IMR-90 (cell line): Measurements from ENCODE around the gene DAZL. TPM values are rescaled to one million over a fixed set of nuclear protein-coding genes. Genes with fewer than 3 reads are reported as not detected.

ENCODE experiments used
- ATAC-seq: fragments of 200-7000 bp; cut with Tn5 transposase; 2 replicates; pipeline ENCODE4 v1.9.1; 2020; ENCODE audit warnings: low read depth, mild to moderate bottlenecking, moderate library complexity
- Bru-seq: library from RNA; stranded (reverse); fragments of 400-500 nt; gene quantifications from one replicate; lab custom pipeline; 2021; lab: Mats Ljungman, UMichigan
- BruChase-seq, 2 experiments: library from RNA; stranded (reverse); fragments of 400-500 nt; gene quantifications; one replicate each; lab custom pipeline; 2021; lab: Mats Ljungman, UMichigan
- BruUV-seq: library from RNA; stranded (reverse); fragments of 400-500 nt; replicated peaks from 2 replicates; lab custom pipeline; 2021; lab: Mats Ljungman, UMichigan
- CTCF ChIA-PET: fragments of 300-600 bp; formaldehyde crosslinking; extraction: SDS; loops from one replicate; lab custom pipeline; 2021; ENCODE audit warnings: antibody characterized with exemption; lab: Yijun Ruan, JAX
- POLR2A ChIA-PET: fragments of 300-600 bp; sonication (Branson Sonifier 250); formaldehyde crosslinking; loops from one replicate; lab custom pipeline; 2022; ENCODE audit warnings: antibody characterized with exemption; ENCODE audit not compliant: unreplicated experiment; lab: Charles Lee
- DNase-seq: peaks from one replicate; pipeline ENCODE4 v3.0.0; 2013
- H2AFZ ChIP-seq: replicated peaks from 2 replicates; pipeline ENCODE3; 2013; ENCODE audit warnings: low read length, mild to moderate bottlenecking; ENCODE audit not compliant: poor library complexity
- H2AK5ac ChIP-seq: 2 replicates; pipeline ENCODE4 v1.6.1; 2013; ENCODE audit warnings: low read depth, low read length, inconsistent platforms
- H2AK9ac ChIP-seq: replicated peaks from 2 replicates; pipeline ENCODE3; 2013; ENCODE audit warnings: mild to moderate bottlenecking, low read depth, low read length, moderate library complexity; ENCODE audit not compliant: poor library complexity
- H2BK120ac ChIP-seq: 2 replicates; pipeline ENCODE4 v1.6.1; 2013; ENCODE audit warnings: low read depth, low read length, inconsistent platforms
- H2BK15ac ChIP-seq: 3 replicates; pipeline ENCODE4 v1.6.1; 2013; ENCODE audit warnings: low read depth, low read length, inconsistent platforms
- H2BK20ac ChIP-seq: 2 replicates; pipeline ENCODE4 v1.6.1; 2013; ENCODE audit warnings: low read depth, mild to moderate bottlenecking, inconsistent platforms, low read length, moderate library complexity
- H2BK5ac ChIP-seq: 2 replicates; pipeline ENCODE4 v1.6.1; 2013; ENCODE audit warnings: mild to moderate bottlenecking, low read depth, low read length, inconsistent platforms; ENCODE audit not compliant: poor library complexity, severe bottlenecking
- H3K14ac ChIP-seq: replicated peaks from 2 replicates; pipeline ENCODE4 v1.6.1; 2013; ENCODE audit warnings: low read depth, low read length, inconsistent platforms
- H3K18ac ChIP-seq: 2 replicates; pipeline ENCODE4 v1.6.1; 2013; ENCODE audit warnings: low read depth, low read length, control low read depth
- H3K23ac ChIP-seq: 2 replicates; pipeline ENCODE4 v1.6.1; 2013; ENCODE audit warnings: low read depth, low read length, inconsistent platforms
- H3K27ac ChIP-seq: 2 replicates; pipeline ENCODE4 v1.5.1; 2013; ENCODE audit warnings: mild to moderate bottlenecking, control low read depth, low read length; ENCODE audit not compliant: insufficient read depth
- H3K27me3 ChIP-seq: 2 replicates; pipeline ENCODE4 v1.6.1; 2013; ENCODE audit warnings: low read length; ENCODE audit not compliant: control insufficient read depth, insufficient read depth
- H3K36me3 ChIP-seq: 2 replicates; pipeline ENCODE4 v1.6.1; 2013; ENCODE audit warnings: low read length, mixed read lengths; ENCODE audit not compliant: control insufficient read depth, insufficient read depth
- H3K4ac ChIP-seq: 2 replicates; pipeline ENCODE4 v1.6.1; 2013; ENCODE audit warnings: low read depth, low read length, inconsistent platforms
- H3K4me1 ChIP-seq: 2 replicates; pipeline ENCODE4 v1.6.1; 2013; ENCODE audit warnings: low read length, mixed read lengths; ENCODE audit not compliant: control insufficient read depth, insufficient read depth
- H3K4me2 ChIP-seq: 2 replicates; pipeline ENCODE4 v1.6.1; 2013; ENCODE audit warnings: low read depth, mild to moderate bottlenecking, control low read depth, low read length, moderate library complexity
- H3K4me3 ChIP-seq: 2 replicates; pipeline ENCODE4 v1.5.1; 2013; ENCODE audit warnings: low read depth, mild to moderate bottlenecking, control low read depth, low read length, moderate library complexity; ENCODE audit not compliant: insufficient read depth
- H3K56ac ChIP-seq: 2 replicates; pipeline ENCODE4 v1.6.1; 2013; ENCODE audit warnings: low read length, inconsistent platforms; ENCODE audit not compliant: insufficient read depth; ENCODE audit errors: extremely low read depth
- H3K79me1 ChIP-seq, 2 experiments: 2 replicates each; pipeline ENCODE4 v1.6.1; 2013; ENCODE audit warnings: low read length in 2 of 2, inconsistent platforms in 1 of 2, low read depth in 1 of 2
- H3K9ac ChIP-seq: 2 replicates; pipeline ENCODE4 v1.6.1; 2013; ENCODE audit warnings: low read depth, low read length, control low read depth
- H3K9me1 ChIP-seq: 2 replicates; pipeline ENCODE4 v1.6.1; 2013; ENCODE audit warnings: low read length, inconsistent platforms; ENCODE audit not compliant: insufficient read depth
- H3K9me3 ChIP-seq: 2 replicates; pipeline ENCODE4 v1.6.1; 2013; ENCODE audit warnings: low read length; ENCODE audit not compliant: control insufficient read depth, insufficient read depth
- H4K20me1 ChIP-seq: 2 replicates; pipeline ENCODE4 v1.6.1; 2013; ENCODE audit warnings: low read length, inconsistent platforms; ENCODE audit not compliant: insufficient read depth
- H4K5ac ChIP-seq: 2 replicates; pipeline ENCODE4 v1.6.1; 2013; ENCODE audit warnings: mild to moderate bottlenecking, low read depth, low read length, control low read depth
- H4K8ac ChIP-seq, 2 experiments: 2 replicates each; pipeline ENCODE4 v1.6.1; 2013; ENCODE audit warnings: low read depth in 2 of 2, low read length in 2 of 2, control low read depth in 1 of 2, inconsistent platforms in 1 of 2
- H4K91ac ChIP-seq: 2 replicates; pipeline ENCODE4 v1.6.1; 2013; ENCODE audit warnings: low read depth, low read length, inconsistent platforms; ENCODE audit not compliant: insufficient read depth
- BHLHE40 ChIP-seq: fragments of 150-350 bp; IDR thresholded peaks from 2 replicates; pipeline ENCODE4 v1.6.1; 2016; ENCODE audit warnings: mild to moderate bottlenecking, low read depth, low read length
- CEBPB ChIP-seq: IDR thresholded peaks from 2 replicates; pipeline ENCODE4 v1.6.1; 2012; ENCODE audit warnings: low read depth, low read length, improper control_type of control experiment
- CHD1 ChIP-seq: IDR thresholded peaks from 2 replicates; pipeline ENCODE4 v1.6.1; 2012; ENCODE audit warnings: low read depth, low read length, improper control_type of control experiment
- ELK1 ChIP-seq: fragments of 150-350 bp; IDR thresholded peaks from 2 replicates; pipeline ENCODE4 v1.6.1; 2016; ENCODE audit warnings: low read depth, mild to moderate bottlenecking, low read length, moderate library complexity, borderline replicate concordance
- FOS ChIP-seq: fragments of 150-350 bp; IDR thresholded peaks from 2 replicates; pipeline ENCODE4 v1.6.1; 2016; ENCODE audit warnings: low read depth, low read length
- MAFK ChIP-seq: IDR thresholded peaks from 2 replicates; pipeline ENCODE4 v1.6.1; 2012; ENCODE audit warnings: low read depth, low read length, improper control_type of control experiment
- MAZ ChIP-seq: IDR thresholded peaks from 2 replicates; pipeline ENCODE4 v1.6.1; 2012; ENCODE audit warnings: low read depth, mild to moderate bottlenecking, low read length, improper control_type of control experiment, moderate library complexity, borderline replicate concordance
- MXI1 ChIP-seq: IDR thresholded peaks from 2 replicates; pipeline ENCODE4 v1.6.1; 2012; ENCODE audit warnings: low read depth, mild to moderate bottlenecking, low read length, moderate library complexity, borderline replicate concordance
- NFE2L2 ChIP-seq: fragments of 150-350 bp; IDR thresholded peaks from 2 replicates; pipeline ENCODE4 v1.6.1; 2016; ENCODE audit warnings: low read depth, mild to moderate bottlenecking, low read length
- POLR2A ChIP-seq: IDR thresholded peaks from 2 replicates; pipeline ENCODE4 v1.6.1; 2012; ENCODE audit warnings: mild to moderate bottlenecking, low read depth, low read length
- RAD21 ChIP-seq: IDR thresholded peaks from 2 replicates; pipeline ENCODE4 v1.6.1; 2012; ENCODE audit warnings: low read length, improper control_type of control experiment
- RCOR1 ChIP-seq: IDR thresholded peaks from 2 replicates; pipeline ENCODE4 v1.6.1; 2012; ENCODE audit warnings: mild to moderate bottlenecking, low read length, improper control_type of control experiment; ENCODE audit not compliant: insufficient replicate concordance
- RFX5 ChIP-seq: IDR thresholded peaks from 2 replicates; pipeline ENCODE4 v1.8.0; 2012; ENCODE audit warnings: low read depth, mild to moderate bottlenecking, low read length, moderate library complexity
- SMC3 ChIP-seq: fragments of 150-350 bp; IDR thresholded peaks from 2 replicates; pipeline ENCODE4 v1.6.1; 2016; ENCODE audit warnings: low read depth, mild to moderate bottlenecking, antibody characterized with exemption, low read length, moderate library complexity
- USF2 ChIP-seq: fragments of 150-350 bp; IDR thresholded peaks from 2 replicates; pipeline ENCODE4 v1.6.1; 2017; ENCODE audit warnings: mild to moderate bottlenecking, antibody characterized with exemption, low read length, low read depth
- WGBS, 2 experiments: methylation state at CpG; one replicate each; pipeline versions ENCODE4 v1.1.5 to v1.1.7; 2013; ENCODE audit warnings: missing lambda C conversion rate in 2 of 2; ENCODE audit not compliant: insufficient read length in 1 of 2; ENCODE audit errors: extremely low coverage in 2 of 2; 5-methylcytosine and 5-hydroxymethylcytosine counted together
- dilution Hi-C: fragments of 300-500 bp; cut with HindIII; formaldehyde crosslinking; loops from one replicate; pipeline ENCODE4 v1.14.3; 2018; ENCODE audit warnings: low sequenced_read_pairs; ENCODE audit not compliant: unreplicated experiment
- in situ Hi-C: fragments of 300-500 bp; cut with MboI; formaldehyde crosslinking; loops from 3 replicates; pipeline ENCODE4 v1.14.3; 2019; ENCODE audit warnings: low sequenced_read_pairs, inconsistent platforms, mixed read lengths
- intact Hi-C: fragments of 100-400 bp; cut with micrococcal nuclease; formaldehyde crosslinking; loops from 2 replicates; pipeline ENCODE4 v1.10.0; 2022
- long read RNA-seq: library from polyadenylated mRNA; unstranded; transcript quantifications from one replicate; pipeline ENCODE4 v2.0.0, GENCODE V29; 2021; ENCODE audit not compliant: unreplicated experiment
- polyA plus RNA-seq, 3 experiments: library from polyadenylated mRNA; depleted of rRNA; stranded (reverse); fragments of >200 nt; gene quantifications; 2 replicates each; pipeline ENCODE4 v1.2.3, GENCODE V29; 2012; ENCODE audit warnings: low replicate concordance in 1 of 3
- total RNA-seq: library from RNA; depleted of rRNA; stranded (reverse); fragments of >200 nt; gene quantifications from 2 replicates; pipeline ENCODE4 v1.2.3, GENCODE V29; 2012; rRNA removed

DAZL gene
- total RNA-seq (not detected in 2 replicates), polyA plus RNA-seq (2012; rRNA removed) (not detected in 2 replicates), Bru-seq, nascent RNA (not detected), BruChase-seq, experiment 1, labeled RNA remaining after a 6-hour chase (not detected), BruChase-seq, experiment 2, labeled RNA remaining after a 2-hour chase (not detected)
- not detected in 2 replicates for polyA plus RNA-seq (2012; cell fraction: cytosol; rRNA removed)
- not detected in 2 replicates for polyA plus RNA-seq (2012; cell fraction: nucleus; rRNA removed; ENCODE audit: low replicate concordance)
- long read RNA-seq, result 0 reads

GRCh38 chr3:16604887-16605602 lies at the start of gene DAZL:
TSS of gene DAZL (minus strand) at chr3:16605423. CDS start at chr3:16605205, 218 bp downstream.
- no peak within 1 kb of the TSS for H2AK5ac ChIP-seq
- CTCF ChIA-PET, result no interaction called here
- H3K14ac ChIP-seq, result no peak within 1 kb of the TSS
- H3K9ac ChIP-seq, result no peak within 1 kb of the TSS
- H2AK9ac ChIP-seq, result no peak within 1 kb of the TSS
- no peak within 1 kb of the TSS for H4K5ac ChIP-seq
- 98% methylated on average over 20 of the region's 63 CpGs; no CpG with 5 or more reads in 1 of the 2 experiments for WGBS, 2 experiments
- H3K9me1 ChIP-seq, result no peaks in the 10 kb centered on the region
- no peak within 1 kb of the TSS for H3K4me3 ChIP-seq
- ATAC-seq (no peak), DNase-seq (no peak)
- H3K4me2 ChIP-seq, result no peak within 1 kb of the TSS
- H3K9me3 ChIP-seq, result no peaks in the 10 kb centered on the region
- no peaks in the 10 kb centered on the region for H4K20me1 ChIP-seq
- no peak within 1 kb of the TSS for H3K27ac ChIP-seq
- H2BK15ac ChIP-seq, result no peak within 1 kb of the TSS
- in situ Hi-C loops, result loop anchor here (5.0 kb wide), 1 partner anchor 632 kb away; no protein-coding TSS in a partner anchor
- no peak within 1 kb of the TSS for H3K18ac ChIP-seq
- H3K79me1 ChIP-seq, result no peaks in the 10 kb centered on the region
- no peak within 1 kb of the TSS for H3K4ac ChIP-seq
- no peaks in the 10 kb centered on the region for H3K36me3 ChIP-seq
- H3K27me3 ChIP-seq, result no peaks in the 10 kb centered on the region; the same call in 1 of the 2 replicates
- no peak within 1 kb of the TSS for H2BK5ac ChIP-seq
- H4K8ac ChIP-seq, result no peak within 1 kb of the TSS
- BruUV-seq, result no TSS peak
- H2BK120ac ChIP-seq, result no peak within 1 kb of the TSS
- no peak within 1 kb of the TSS for H2AFZ ChIP-seq
- intact Hi-C loops, result loop anchor here (5.0 kb wide), 2 partner anchors 1237 to 1782 kb away; no protein-coding TSS in a partner anchor
- H4K91ac ChIP-seq, result no peak within 1 kb of the TSS
- POLR2A ChIA-PET, result no interaction called here
- H2BK20ac ChIP-seq, result no peak within 1 kb of the TSS
- no peak within 1 kb of the TSS for H3K23ac ChIP-seq
- dilution Hi-C loops, result loop anchor here (25.0 kb wide), 1 partner anchor 582 kb away; no protein-coding TSS in a partner anchor
- no peaks in the 10 kb centered on the region for H3K4me1 ChIP-seq
- H3K56ac ChIP-seq, result no peak within 1 kb of the TSS
- TF ChIP-seq SMC3, result no peak
- TF ChIP-seq RCOR1, result no peak
- TF ChIP-seq MXI1, result no peak
- TF ChIP-seq CEBPB, result no peak
- no peak for TF ChIP-seq BHLHE40
- no peak for TF ChIP-seq RAD21
- TF ChIP-seq NFE2L2, result no peak
- no peak for TF ChIP-seq MAZ
- TF ChIP-seq POLR2A, result no peak
- no peak for TF ChIP-seq ELK1
- no peak for TF ChIP-seq USF2
- TF ChIP-seq CHD1, result no peak
- no peak for TF ChIP-seq MAFK
- no peak for TF ChIP-seq FOS
- no peak for TF ChIP-seq RFX5
